ENCODE data around the gene LAMA5. TPM values are rescaled to one million over a fixed set of nuclear protein-coding genes. Genes with fewer than 3 reads are reported as not detected.

The LAMA5 gene
- total and polyA plus RNA-seq, 9 donors: 4.7 to 115 (median 42.2) TPM

- Histone ChIP-seq H3K27ac (no peak overlapping the region), H3K4me3 (no peak overlapping the region), H3K4me1 (ENCODE audit: insufficient read depth) (peaks cover 5% of the 10 kb centered on the region), H3K36me3 (no peaks in the 10 kb centered on the region), H3K27me3 (no peaks in the 10 kb centered on the region), H3K9me3 (no peaks in the 10 kb centered on the region)
- intact Hi-C loops (cut with DNase I): no loop called here
- TF ChIP-seq POLR2A (IDR thresholded peaks at IDR 0.05): no peak
- no peak for TF ChIP-seq EP300 (IDR thresholded peaks at IDR 0.05)
- TF ChIP-seq CTCF (IDR thresholded peaks at IDR 0.05): no peak
- DNase-seq: peak in 1 of 5 donors; percentile 11
- 78 to 84% (median 82%) methylated on average over 21 to 23 of the region's 23 CpGs for WGBS, 3 donors
These were observed 16.3 kb downstream of the LAMA5 start for GRCh38 chr20:62350629-62351422.

GRCh38 chr20:62350098-62350628 is 16.9 kb downstream of the LAMA5 start:
- DNase-seq: peak in 2 of 5 donors; percentile 17 to 19
- Histone ChIP-seq H3K27ac (no peak overlapping the region), H3K36me3 (no peaks in the 10 kb centered on the region)

GRCh38 chr20:62349556-62350097 is 17.5 kb downstream of the LAMA5 start:
- WGBS, 3 donors: 69 to 78% (median 73%) methylated on average over 7 of the region's 7 CpGs
- Histone ChIP-seq H3K27me3 (no peaks in the 10 kb centered on the region), H3K4me1 (ENCODE audit: insufficient read depth) (no peaks in the 10 kb centered on the region), H3K27ac (no peak overlapping the region), H3K9me3 (no peaks in the 10 kb centered on the region), H3K4me3 (no peak overlapping the region), H3K36me3 (no peaks in the 10 kb centered on the region)
- TF ChIP-seq CTCF (IDR thresholded peaks at IDR 0.05): no peak
- TF ChIP-seq EP300 (IDR thresholded peaks at IDR 0.05): no peak
- no peak for TF ChIP-seq POLR2A (IDR thresholded peaks at IDR 0.05)
- intact Hi-C loops (cut with DNase I): no loop called here
- no peak for DNase-seq

More at GRCh38 chr20:62350098-62350628, 16.9 kb downstream of the LAMA5 start:
- intact Hi-C loops (cut with DNase I): no loop called here
- no peaks in the 10 kb centered on the region for H3K27me3 ChIP-seq
- H3K4me3 ChIP-seq: no peak overlapping the region
- WGBS, 3 donors: 75 to 81% (median 76%) methylated on average over 16 of the region's 16 CpGs
- H3K4me1 ChIP-seq (ENCODE audit: insufficient read depth): no peaks in the 10 kb centered on the region
- TF ChIP-seq CTCF (IDR thresholded peaks at IDR 0.05) (no peak), POLR2A (IDR thresholded peaks at IDR 0.05) (no peak), EP300 (IDR thresholded peaks at IDR 0.05) (no peak)
- no peaks in the 10 kb centered on the region for H3K9me3 ChIP-seq

- DNase-seq: no peak
- H3K27me3 ChIP-seq: no peaks in the 10 kb centered on the region
- no peaks in the 10 kb centered on the region for H3K9me3 ChIP-seq
- no peaks in the 10 kb centered on the region for H3K36me3 ChIP-seq
- H3K4me1 ChIP-seq (ENCODE audit: insufficient read depth): no peaks in the 10 kb centered on the region
- H3K27ac ChIP-seq: no peak overlapping the region
- 96 to 100% (median 100%) methylated on average over 1 of the region's 1 CpG for WGBS, 3 donors
- no peak overlapping the region for H3K4me3 ChIP-seq
- intact Hi-C loops (cut with DNase I): no loop called here
- TF ChIP-seq POLR2A (IDR thresholded peaks at IDR 0.05) (no peak), CTCF (IDR thresholded peaks at IDR 0.05) (no peak), EP300 (IDR thresholded peaks at IDR 0.05) (no peak)
These were observed 18.5 kb downstream of the LAMA5 start for GRCh38 chr20:62348604-62349003.

Data from ovary (tissue), 9 donors.